HG02678 (cell line): ENCODE data around the gene DNAI4.
"Not testable (repeated sequence)": the region's sequence is repeated elsewhere in the genome, so short reads cannot be mapped to it uniquely, and the experiment has no call there.

ENCODE experiments used
- ATAC-seq: cut with Tn5 transposase; IDR thresholded peaks from one replicate; pipeline ENCODE4 v1.9.1; 2021; ENCODE audit warnings: mild to moderate bottlenecking, moderate library complexity; ENCODE audit not compliant: unreplicated experiment

DNAI4 gene

DNA sequence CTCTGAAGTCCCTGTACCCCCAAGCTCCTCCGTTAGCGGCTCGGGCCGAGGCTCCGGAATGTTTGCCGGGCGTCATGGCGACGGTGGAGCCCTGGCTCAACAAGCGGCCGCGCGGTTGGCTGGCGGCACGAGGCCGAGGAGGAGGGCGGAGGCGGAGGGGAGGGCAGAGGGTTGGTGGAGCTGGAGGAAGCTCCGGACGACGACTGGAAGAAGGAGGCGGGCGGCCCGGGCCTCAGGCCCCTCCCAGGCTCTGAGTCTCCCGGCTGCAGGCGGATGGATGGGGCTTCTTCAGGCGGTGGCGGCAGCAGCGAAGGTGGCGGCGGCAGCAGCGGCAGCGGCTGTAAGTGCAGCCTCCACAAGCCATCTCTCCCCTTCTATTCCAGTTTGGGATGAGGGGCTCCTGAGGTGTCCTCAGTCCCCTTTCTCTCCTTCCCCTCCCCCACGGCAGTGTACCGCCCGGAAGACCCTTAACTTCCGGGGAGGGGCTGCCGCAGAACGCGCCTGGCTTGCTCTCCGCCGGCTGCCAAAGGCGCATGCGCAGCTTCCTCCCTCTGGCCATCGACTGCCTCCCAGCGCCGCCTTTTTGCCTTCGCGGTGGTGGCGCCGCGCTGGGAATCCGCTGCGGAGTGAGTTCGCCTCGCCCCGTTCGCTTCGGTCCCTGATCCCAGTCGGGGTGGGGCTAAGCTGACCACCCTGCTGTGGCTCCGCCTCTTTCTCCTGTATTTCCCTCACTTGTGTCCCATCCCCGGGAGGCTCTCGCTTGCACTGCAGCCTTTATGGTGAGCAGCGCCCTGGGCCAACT lies at the start of gene DNAI4, which contains the start of gene MIER1:
Gene DNAI4 (minus strand): TSS at position 101 of the 802 bp plus-strand sequence. CDS start 25 bp downstream, at position 76.
Gene MIER1 (plus strand): TSS at position 235 of the 802 bp plus-strand sequence. CDS start 39 bp downstream, at position 274.
- ATAC-seq: peak; percentile 96

DNA sequence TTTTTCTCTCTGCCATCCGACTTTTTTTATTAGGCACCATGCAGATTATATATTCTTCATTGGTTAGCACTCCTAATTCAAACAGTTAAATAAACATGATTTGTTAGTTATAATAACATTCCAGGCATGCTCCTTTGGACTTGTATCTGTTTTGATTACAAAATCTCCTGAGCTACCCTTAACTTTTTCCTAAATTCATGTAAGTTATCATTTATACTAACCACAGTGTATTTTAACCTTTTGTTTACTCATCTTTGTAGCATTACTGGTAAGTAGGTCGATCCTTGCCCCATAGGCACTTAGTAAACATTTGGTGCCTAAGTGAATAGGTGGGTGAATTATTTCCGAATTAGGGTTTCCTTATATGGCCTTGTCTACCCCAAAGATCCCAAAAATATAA lies 43.9 kb upstream of the DNAI4 start:
- no peak for ATAC-seq

GRCh38 chr1:66966188-66966873 lies 41.7 kb upstream of the DNAI4 start:
- not testable (repeated sequence) for ATAC-seq

- no peak for ATAC-seq
Measured at GRCh38 chr1:66957938-66958337, 33.3 kb upstream of the DNAI4 start.

- peak; percentile 85 for ATAC-seq
Measured at GRCh38 chr1:66954208-66954607, 29.6 kb upstream of the DNAI4 start.

DNA sequence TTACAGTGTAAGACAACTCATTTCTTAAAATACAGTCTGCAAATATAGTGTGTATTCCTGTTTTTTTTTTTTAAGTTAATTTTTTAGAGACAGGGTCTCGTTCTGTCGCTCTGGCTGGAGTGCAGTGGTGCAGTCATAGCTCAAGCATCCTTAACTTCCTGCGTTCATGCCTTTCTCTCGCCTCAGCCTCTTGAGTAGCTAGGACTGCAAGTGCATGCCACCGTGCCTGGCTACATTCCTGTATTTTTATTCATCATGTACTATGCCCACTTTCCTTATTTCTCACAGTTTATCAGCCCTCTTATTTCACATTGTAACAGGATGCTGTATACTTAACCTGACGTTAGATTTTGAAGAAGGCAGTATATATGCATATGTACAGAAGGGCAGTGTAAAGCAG lies 26.9 kb upstream of the DNAI4 start:
- ATAC-seq: no peak

DNA sequence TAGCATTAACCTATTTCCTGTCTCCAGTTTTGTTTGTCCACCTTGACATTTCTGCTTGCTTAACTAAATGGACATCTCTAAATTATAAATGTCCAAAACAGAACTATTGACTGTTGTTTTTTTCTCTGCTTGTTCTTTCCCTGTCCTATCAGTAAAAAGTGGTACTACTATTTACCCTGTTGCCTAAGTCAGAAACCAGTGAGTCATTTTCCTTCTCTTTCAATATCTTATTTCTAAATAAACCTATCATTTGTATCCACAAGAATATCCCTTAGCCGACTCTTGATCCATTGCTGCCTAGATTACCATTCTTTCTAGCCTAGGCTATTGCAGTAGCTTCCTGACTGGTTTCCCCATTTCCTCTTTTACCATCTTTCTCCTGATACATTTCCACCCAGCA lies 22.6 kb upstream of the DNAI4 start:
- ATAC-seq: no peak

GRCh38 chr1:66945316-66945715 lies 20.7 kb upstream of the DNAI4 start:
- ATAC-seq: no peak

GRCh38 chr1:66944330-66945274 lies 19.9 kb upstream of the DNAI4 start:
- ATAC-seq: no peak

- no peak for ATAC-seq
Measured at GRCh38 chr1:66943361-66943969, 18.8 kb upstream of the DNAI4 start.

- ATAC-seq: no peak
Measured at GRCh38 chr1:66940981-66941380, 16.3 kb upstream of the DNAI4 start.

DNA sequence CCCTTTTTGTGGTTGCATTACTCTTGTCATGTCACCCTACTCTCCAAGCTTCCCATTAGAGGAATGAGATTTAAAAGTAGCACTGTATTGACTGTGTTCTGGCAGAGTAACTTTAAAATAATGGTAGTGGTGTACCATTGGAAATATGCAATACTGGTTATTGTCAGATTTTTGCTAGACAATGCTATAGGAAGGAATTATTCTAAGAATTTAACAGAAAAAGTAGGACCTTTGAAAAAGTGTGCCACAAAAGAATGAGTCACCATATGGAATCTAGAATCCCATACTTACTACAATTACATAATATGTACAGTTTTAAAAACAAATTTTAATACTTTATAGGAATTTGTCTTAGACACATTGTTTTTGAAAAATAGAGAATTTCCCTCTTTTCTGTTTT lies 14.0 kb upstream of the DNAI4 start:
- no peak for ATAC-seq

GRCh38 chr1:66937529-66938234 lies 13.0 kb upstream of the DNAI4 start:
- no peak for ATAC-seq

DNA sequence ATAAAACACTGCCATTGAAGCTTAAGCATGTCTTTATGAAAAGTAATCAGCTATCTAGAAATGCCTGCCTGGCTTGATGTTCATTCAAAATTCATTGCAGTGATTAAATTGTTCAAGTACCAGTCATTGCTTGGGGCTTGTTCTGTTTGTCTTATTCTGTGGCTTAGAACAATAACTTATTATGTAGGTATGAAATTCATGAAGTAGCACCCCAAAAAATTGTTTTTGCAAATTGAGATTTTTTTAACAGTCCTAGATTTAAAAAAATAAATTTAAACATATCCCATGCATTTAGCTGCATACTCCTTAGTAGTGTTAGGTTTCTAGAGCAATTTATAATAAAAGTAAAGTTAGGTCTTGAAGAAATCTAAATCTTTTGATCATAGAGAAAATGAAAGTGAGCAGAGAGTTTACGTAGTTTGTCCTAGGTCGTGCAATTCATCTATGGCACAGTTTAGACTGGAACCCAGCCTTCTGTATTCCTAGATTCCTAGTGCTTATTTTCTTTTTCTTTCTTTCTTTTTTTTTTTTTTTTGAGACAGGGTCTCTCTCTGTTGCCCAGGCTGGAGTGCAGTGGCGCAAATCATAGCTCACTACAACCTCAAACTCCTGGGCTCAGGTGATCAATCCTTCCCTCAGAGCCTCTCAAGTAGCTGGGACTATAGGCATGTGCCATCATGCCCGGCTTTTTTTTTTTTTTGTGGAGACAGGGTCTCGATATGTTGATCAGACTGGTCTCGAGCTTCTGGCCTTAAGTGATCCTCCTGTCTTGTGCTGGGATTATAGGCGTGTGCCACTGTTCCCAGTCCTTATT lies 9.4 kb upstream of the DNAI4 start:
- ATAC-seq: no peak

DNA sequence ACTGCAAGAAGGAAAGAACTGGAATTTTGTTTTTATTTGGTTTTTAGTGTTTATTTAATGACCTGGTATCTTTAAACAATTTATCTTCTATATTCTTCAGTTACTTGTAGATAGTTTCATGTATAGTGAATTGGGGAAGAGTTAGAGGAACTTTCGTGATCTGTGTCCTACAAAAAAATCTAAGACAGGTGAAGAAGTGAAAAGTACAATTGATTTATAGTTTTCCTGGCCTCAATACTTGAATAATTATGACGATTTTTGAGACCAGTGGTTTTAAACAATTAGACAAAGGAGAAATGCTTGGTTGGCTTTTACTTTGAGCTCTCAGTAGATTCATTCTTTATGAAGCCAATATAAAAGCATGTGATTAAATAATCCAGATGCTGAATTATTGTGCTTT lies 7.6 kb upstream of the DNAI4 start:
- ATAC-seq: no peak

- no peak for ATAC-seq
Measured at GRCh38 chr1:66931590-66931989, 6.9 kb upstream of the DNAI4 start.

GRCh38 chr1:66930823-66931174 lies 6.1 kb upstream of the DNAI4 start:
- no peak for ATAC-seq

- peak; percentile 72 for ATAC-seq
Measured at GRCh38 chr1:66929999-66930822, 5.6 kb upstream of the DNAI4 start.

DNA sequence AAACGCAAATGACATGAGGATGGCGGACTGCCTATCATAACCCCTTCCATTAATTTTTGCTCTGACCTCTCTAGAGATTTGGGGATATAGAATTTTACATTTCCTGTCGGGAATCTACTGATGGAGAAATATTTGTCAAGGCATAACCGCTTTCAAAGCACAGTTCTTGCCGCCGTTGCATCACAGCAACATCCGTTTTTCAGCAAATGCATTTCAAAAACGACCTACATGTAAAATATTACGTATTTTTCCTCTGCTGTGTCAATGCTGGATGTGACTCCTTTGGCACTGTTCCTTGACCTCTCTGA lies 5.0 kb upstream of the DNAI4 start:
- no peak for ATAC-seq
